Daoy (cell line): ENCODE results near the gene UNC13A. TPM values are rescaled to one million over a fixed set of nuclear protein-coding genes. Genes with fewer than 3 reads are reported as not detected.

Experiments used
- DNase-seq: peaks from one replicate; pipeline ENCODE4 v3.0.0-alpha.2; 2015; ENCODE audit warnings: low read depth
- total RNA-seq: library from RNA; depleted of rRNA; stranded (reverse); fragments of >200 nt; shearing (Covaris generic); gene quantifications from 2 replicates; pipeline ENCODE4 v1.2.3, GENCODE V29; 2014

Gene UNC13A
- total RNA-seq, 1 experiment from 2014 or later = 0.86 TPM

GRCh38 chr19:17669419-17669818 is 18.7 kb downstream of the UNC13A start:
- no peak for DNase-seq

- no peak for DNase-seq
Measured at GRCh38 chr19:17665058-17665457, 23.1 kb downstream of the UNC13A start.

- no peak for DNase-seq
Measured at GRCh38 chr19:17659996-17660395, 28.2 kb downstream of the UNC13A start.

GRCh38 chr19:17658666-17659065 is 29.5 kb downstream of the UNC13A start:
- DNase-seq = no peak

GRCh38 chr19:17658240-17658639 is 29.9 kb downstream of the UNC13A start:
- no peak for DNase-seq

GRCh38 chr19:17656970-17657369 is 31.2 kb downstream of the UNC13A start:
- no peak for DNase-seq

GRCh38 chr19:17655751-17656472 is 32.2 kb downstream of the UNC13A start:
- DNase-seq = no peak

- DNase-seq = peak; percentile 39
Measured at GRCh38 chr19:17654993-17655392, 33.2 kb downstream of the UNC13A start.

- no peak for DNase-seq
Measured at GRCh38 chr19:17652627-17653026, 35.5 kb downstream of the UNC13A start.

- DNase-seq = no peak
Measured at GRCh38 chr19:17648786-17649185, 39.4 kb downstream of the UNC13A start.

GRCh38 chr19:17648097-17648660 is 40.0 kb downstream of the UNC13A start:
- peak; percentile 24 for DNase-seq

GRCh38 chr19:17647071-17648020 is 40.8 kb downstream of the UNC13A start:
- no peak for DNase-seq

- no peak for DNase-seq
Measured at GRCh38 chr19:17646441-17646840, 41.7 kb downstream of the UNC13A start.

- no peak for DNase-seq
Measured at GRCh38 chr19:17645339-17645963, 42.7 kb downstream of the UNC13A start.

GRCh38 chr19:17642656-17643055 is 45.5 kb downstream of the UNC13A start:
- no peak for DNase-seq

GRCh38 chr19:17641846-17642245 is 46.3 kb downstream of the UNC13A start:
- DNase-seq = no peak

- no peak for DNase-seq
Measured at GRCh38 chr19:17641181-17641580, 47.0 kb downstream of the UNC13A start.

GRCh38 chr19:17633700-17634099 is 54.5 kb downstream of the UNC13A start:
- DNase-seq = no peak

GRCh38 chr19:17632577-17632976 is 55.6 kb downstream of the UNC13A start:
- no peak for DNase-seq

GRCh38 chr19:17629760-17630159 is 58.4 kb downstream of the UNC13A start:
- no peak for DNase-seq

- DNase-seq = no peak
Measured at GRCh38 chr19:17627921-17628320, 60.2 kb downstream of the UNC13A start.

GRCh38 chr19:17627161-17627560 is 61.0 kb downstream of the UNC13A start:
- no peak for DNase-seq
